Natural killer cell (primary cell): ENCODE data around the gene TAPBP. TPM values are rescaled to one million over a fixed set of nuclear protein-coding genes. Genes with fewer than 3 reads are reported as not detected.

ENCODE experiments used
- ATAC-seq, 3 donors: fragments of 150-1000 bp in 2 of 3; fragments of 200-7000 bp in 1 of 3; cut with Tn5 transposase; 1 replicate in 1 of 3; 2 replicates in 2 of 3; pipeline ENCODE4 v1.10.0; 2021; ENCODE audit warnings: mild to moderate bottlenecking in 2 of 3, moderate library complexity in 2 of 3
- DNase-seq, 2 donors: peaks; one replicate each; pipeline versions ENCODE4 v3.0.0 to v3.0.0-alpha.2; 2013 to 2021; ENCODE audit warnings: mixed read lengths in 1 of 2
- H3K27ac ChIP-seq: one replicate; pipeline ENCODE4 v1.5.1; 2013; ENCODE audit warnings: mild to moderate bottlenecking, low read length
- H3K27me3 ChIP-seq: one replicate; pipeline ENCODE4 v1.6.1; 2013; ENCODE audit warnings: low read length; ENCODE audit not compliant: control insufficient read depth, insufficient read depth
- H3K36me3 ChIP-seq: one replicate; pipeline ENCODE4 v1.6.1; 2013; ENCODE audit warnings: low read length; ENCODE audit not compliant: control insufficient read depth, insufficient read depth
- H3K4me1 ChIP-seq: one replicate; pipeline ENCODE4 v1.6.1; 2013; ENCODE audit warnings: low read length; ENCODE audit not compliant: control insufficient read depth, insufficient read depth
- H3K4me3 ChIP-seq: one replicate; pipeline ENCODE4 v1.5.1; 2013; ENCODE audit warnings: low read length
- H3K9me3 ChIP-seq: one replicate; pipeline ENCODE4 v1.6.1; 2013; ENCODE audit warnings: low read length; ENCODE audit not compliant: control insufficient read depth, insufficient read depth
- H3K27ac Mint-ChIP-seq, 2 donors: one replicate each; pipeline ENCODE4 v1.8.0; 2022; ENCODE audit warnings: mild to moderate bottlenecking in 2 of 2, mixed read lengths in 2 of 2, moderate library complexity in 1 of 2
- H3K27me3 Mint-ChIP-seq, 2 donors: one replicate each; pipeline ENCODE4 v1.8.0; 2022; ENCODE audit warnings: low read depth in 2 of 2, mixed read lengths in 2 of 2
- H3K36me3 Mint-ChIP-seq: one replicate; pipeline ENCODE4 v1.8.0; 2022; ENCODE audit warnings: mixed read lengths
- H3K4me1 Mint-ChIP-seq, 2 donors: one replicate each; pipeline ENCODE4 v1.8.0; 2022; ENCODE audit warnings: mixed read lengths in 2 of 2
- H3K4me3 Mint-ChIP-seq: one replicate; pipeline ENCODE4 v1.8.0; 2022; ENCODE audit warnings: mild to moderate bottlenecking, moderate library complexity, mixed read lengths
- H3K9me3 Mint-ChIP-seq, 2 donors: one replicate each; pipeline ENCODE4 v1.8.0; 2022; ENCODE audit warnings: mixed read lengths in 2 of 2
- CTCF ChIP-seq: fragments of 200-600 bp; IDR thresholded peaks from one replicate; pipeline ENCODE4 v1.8.0; 2022; ENCODE audit warnings: antibody characterized with exemption
- WGBS: methylation state at CpG from one replicate; pipeline ENCODE4 v1.1.7; 2013; ENCODE audit warnings: missing lambda C conversion rate; ENCODE audit not compliant: insufficient coverage; 5-methylcytosine and 5-hydroxymethylcytosine counted together
- intact Hi-C: fragments of 100-400 bp; cut with micrococcal nuclease; formaldehyde crosslinking; loops from one replicate; pipeline ENCODE4 v1.14.2; 2022
- total RNA-seq, 4 donors: library from RNA; stranded (reverse); fragments of 120-200 nt in 1 of 4; gene quantifications; one replicate each; pipeline versions ENCODE4 v1.2.3 to v1.2.4, GENCODE V29; 2013 to 2022

TAPBP gene
- total RNA-seq, 3 donors from 2014 or later (not counting 1 experiment from before 2014, with no cell fraction given), result 404 to 457 (median 446) TPM

- Mint-ChIP-seq H3K4me1 (peaks cover 57 to 93% of the 10 kb centered on the region in 2 donors), H3K27ac (peak within 1 kb of the TSS; percentile 98 to 99), H3K27me3 (no peaks in the 10 kb centered on the region), H3K36me3 (peaks cover 25% of the 10 kb centered on the region), H3K9me3 (no peaks in the 10 kb centered on the region), H3K4me3 (peak within 1 kb of the TSS; percentile 97)
- Histone ChIP-seq H3K4me1 (peaks cover 75% of the 10 kb centered on the region), H3K27ac (peak within 1 kb of the TSS; percentile 84), H3K4me3 (peak within 1 kb of the TSS; percentile 65), H3K27me3 (no peaks in the 10 kb centered on the region), H3K9me3 (no peaks in the 10 kb centered on the region), H3K36me3 (peaks cover 38% of the 10 kb centered on the region)
- 1% methylated on average over 44 of the region's 44 CpGs for WGBS
- TF ChIP-seq CTCF, result no peak
- intact Hi-C loops, result no loop called here
- DNase-seq (peak; percentile 94 to 98), ATAC-seq (peak; percentile 59 to 80 (median 65))
Measured at GRCh38 chr6:33317669-33318425, 4.0 kb upstream of the TAPBP start, which contains the start of gene ZBTB22. ZBTB22 (minus strand) TSS chr6:33317744; CDS start chr6:33316916, 828 bp downstream.

DNA sequence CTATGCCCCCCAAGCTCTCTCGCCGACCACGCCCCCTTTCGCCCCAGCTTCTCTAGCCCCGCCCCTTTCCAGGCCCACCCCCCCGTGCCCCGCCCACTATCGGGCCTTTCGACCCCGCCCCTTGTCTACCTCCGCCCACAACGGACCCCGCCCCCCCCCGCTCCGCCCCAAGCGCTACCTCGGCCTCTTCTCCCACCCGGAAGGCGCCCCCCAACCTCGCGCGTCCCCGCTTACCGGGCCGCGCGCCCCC, 3.5 kb upstream of the TAPBP start:
- Mint-ChIP-seq H3K4me1 (peaks cover 57 to 93% of the 10 kb centered on the region in 2 donors), H3K4me3 (peak overlapping the region; percentile 97), H3K36me3 (peaks cover 25% of the 10 kb centered on the region), H3K9me3 (no peaks in the 10 kb centered on the region), H3K27ac (peak overlapping the region; percentile 98 to 99), H3K27me3 (no peaks in the 10 kb centered on the region)
- Histone ChIP-seq H3K9me3 (no peaks in the 10 kb centered on the region), H3K36me3 (peaks cover 38% of the 10 kb centered on the region), H3K4me1 (peaks cover 78% of the 10 kb centered on the region), H3K4me3 (no peak overlapping the region), H3K27me3 (no peaks in the 10 kb centered on the region), H3K27ac (peak overlapping the region; percentile 55)
- under 1% methylated on average over 15 of the region's 27 CpGs for WGBS
- no peak for TF ChIP-seq CTCF
- ATAC-seq, result peak in 1 of 3 donors; percentile 2
- intact Hi-C loops, result no loop called here
- DNase-seq, result no peak

- Mint-ChIP-seq H3K9me3 (no peaks in the 10 kb centered on the region), H3K27me3 (no peaks in the 10 kb centered on the region), H3K4me1 (peaks cover 56 to 93% of the 10 kb centered on the region in 2 donors), H3K36me3 (peaks cover 25% of the 10 kb centered on the region), H3K27ac (peak overlapping the region; percentile 98 to 99), H3K4me3 (peak overlapping the region; percentile 97)
- Histone ChIP-seq H3K36me3 (peaks cover 38% of the 10 kb centered on the region), H3K4me3 (no peak overlapping the region), H3K27ac (peak overlapping the region; percentile 55), H3K27me3 (no peaks in the 10 kb centered on the region), H3K9me3 (no peaks in the 10 kb centered on the region), H3K4me1 (peaks cover 80% of the 10 kb centered on the region)
- 85% methylated on average over 14 of the region's 19 CpGs for WGBS
- TF ChIP-seq CTCF, result no peak
- intact Hi-C loops, result no loop called here
- peak in 1 of 2 donors; percentile 53 for DNase-seq
- no peak for ATAC-seq
Measured at GRCh38 chr6:33316603-33317418, 2.9 kb upstream of the TAPBP start.
